NT2/D1 (cell line): ENCODE measurements around the gene AGFG2.

ENCODE experiments used
- DNase-seq: peaks from one replicate; pipeline ENCODE4 v3.0.0-alpha.2; 2011; ENCODE audit warnings: low read depth, low spot score
- H3K27me3 ChIP-seq: 2 replicates; pipeline ENCODE4 v1.6.0; 2011; ENCODE audit warnings: mild to moderate bottlenecking; ENCODE audit not compliant: insufficient read length, insufficient read depth
- H3K36me3 ChIP-seq: 2 replicates; pipeline ENCODE4 v1.6.1; 2011; ENCODE audit warnings: mild to moderate bottlenecking, low read length, mixed read lengths; ENCODE audit not compliant: insufficient read depth, insufficient read length
- H3K4me1 ChIP-seq: 2 replicates; pipeline ENCODE4 v1.5.1; 2011; ENCODE audit not compliant: insufficient read depth, insufficient read length
- H3K4me3 ChIP-seq: 2 replicates; pipeline ENCODE4 v1.5.1; 2011; ENCODE audit warnings: low read depth; ENCODE audit not compliant: insufficient read length
- H3K9ac ChIP-seq: 2 replicates; pipeline ENCODE4 v1.6.0; 2011; ENCODE audit warnings: low read depth; ENCODE audit not compliant: insufficient read length
- H3K9me3 ChIP-seq: 2 replicates; pipeline ENCODE4 v1.5.1; 2011; ENCODE audit warnings: mild to moderate bottlenecking, low read length; ENCODE audit not compliant: insufficient read depth
- SUZ12 ChIP-seq: IDR thresholded peaks from 2 replicates; pipeline ENCODE4 v1.6.1; 2011; ENCODE audit not compliant: insufficient read length, insufficient read depth; ENCODE audit errors: extremely low read depth
- YY1 ChIP-seq: IDR thresholded peaks from 2 replicates; pipeline ENCODE4 v1.6.1; 2011; ENCODE audit not compliant: insufficient read length, insufficient read depth
- ZNF274 ChIP-seq: IDR thresholded peaks from 2 replicates; pipeline ENCODE4 v1.6.1; 2011; ENCODE audit warnings: mild to moderate bottlenecking, low read depth, low read length

Gene AGFG2

DNA sequence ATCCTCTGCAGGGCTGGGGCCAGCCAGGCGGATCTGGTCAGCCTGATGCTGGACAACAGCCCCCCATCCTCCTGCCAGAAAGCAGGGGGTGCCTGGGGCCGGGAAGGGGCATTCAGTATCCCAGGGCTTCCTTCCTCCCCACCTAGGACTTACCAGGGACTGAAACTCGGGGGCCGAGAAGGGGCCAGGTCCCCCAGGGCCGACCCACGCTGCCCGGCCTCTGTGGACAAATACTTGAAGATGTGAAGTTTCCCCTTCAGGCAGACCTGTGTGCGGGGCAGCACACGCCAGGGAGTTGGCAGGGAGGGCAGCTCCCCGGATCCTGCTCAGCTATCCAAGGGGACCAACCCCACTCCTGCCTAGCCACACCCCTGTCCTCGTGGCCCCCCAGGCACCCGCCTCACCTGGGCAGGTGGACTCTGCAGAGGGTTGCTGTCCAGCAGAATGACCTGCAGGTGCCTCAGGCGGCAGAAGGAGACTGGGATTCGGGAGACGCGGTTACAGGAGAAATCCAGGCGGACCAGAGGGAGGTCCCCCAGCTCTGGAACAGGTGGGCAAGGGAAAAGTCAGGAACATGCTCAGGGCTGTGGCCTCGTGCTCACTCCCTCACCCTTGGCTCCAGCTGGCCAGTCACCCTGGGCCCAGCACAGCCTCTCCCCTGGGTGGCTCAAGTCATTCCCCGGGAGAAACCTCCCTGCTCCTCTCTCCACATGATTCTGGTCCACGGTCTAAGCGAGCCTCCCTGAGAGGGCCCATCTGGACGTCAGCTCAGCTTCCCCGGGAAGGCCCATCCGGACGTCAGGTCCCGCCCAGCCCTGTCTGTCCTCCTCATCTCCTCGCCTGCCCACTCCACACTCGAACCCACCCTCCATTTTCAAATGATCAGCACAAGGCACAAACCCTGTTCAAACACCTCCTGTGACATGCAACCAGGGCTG lies 39.5 kb downstream of the AGFG2 start:
- no peaks in the 10 kb centered on the region for H3K9me3 ChIP-seq
- H3K9ac ChIP-seq: no peak overlapping the region
- no peaks in the 10 kb centered on the region for H3K27me3 ChIP-seq
- TF ChIP-seq SUZ12: no peak
- TF ChIP-seq YY1: no peak
- TF ChIP-seq ZNF274: no peak
- peaks cover 9% of the 10 kb centered on the region for H3K4me1 ChIP-seq
- H3K4me3 ChIP-seq: no peak overlapping the region
- peaks cover 85% of the 10 kb centered on the region for H3K36me3 ChIP-seq
- no peak for DNase-seq

DNA sequence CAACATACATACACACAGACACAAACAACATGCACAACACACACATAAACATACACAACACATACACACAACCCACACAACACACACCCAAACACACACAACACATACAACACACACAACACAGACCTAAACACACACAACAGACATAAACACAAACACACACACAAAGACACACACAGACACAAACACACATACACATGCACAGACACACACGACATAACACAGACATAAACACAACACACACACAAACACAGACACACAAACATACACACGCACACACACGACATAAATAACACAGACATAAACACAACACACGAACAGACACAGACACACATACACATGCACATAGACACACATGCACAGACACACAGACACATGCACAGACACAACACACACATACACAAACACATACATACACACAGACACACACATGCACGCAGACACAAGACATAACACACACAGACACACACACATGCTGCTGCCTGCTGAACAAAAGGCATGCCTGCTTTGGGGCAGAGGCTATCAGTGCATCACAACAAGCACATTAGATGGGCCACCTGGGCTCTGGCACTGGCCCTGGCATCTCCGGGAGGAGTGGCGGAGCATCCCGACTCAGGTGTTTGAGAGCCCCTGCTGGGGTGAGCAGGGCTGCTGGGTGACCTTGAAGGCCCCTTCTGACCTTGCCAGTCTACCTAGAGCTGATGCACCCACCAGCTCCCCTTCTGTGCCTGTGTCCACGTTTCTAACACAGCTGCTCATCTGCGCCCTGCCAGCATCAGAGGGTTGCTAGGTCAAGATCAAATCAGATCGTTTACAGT lies 41.7 kb downstream of the AGFG2 start:
- peaks cover 66% of the 10 kb centered on the region for H3K36me3 ChIP-seq
- H3K4me1 ChIP-seq: peaks cover 15% of the 10 kb centered on the region
- no peak overlapping the region for H3K9ac ChIP-seq

DNA sequence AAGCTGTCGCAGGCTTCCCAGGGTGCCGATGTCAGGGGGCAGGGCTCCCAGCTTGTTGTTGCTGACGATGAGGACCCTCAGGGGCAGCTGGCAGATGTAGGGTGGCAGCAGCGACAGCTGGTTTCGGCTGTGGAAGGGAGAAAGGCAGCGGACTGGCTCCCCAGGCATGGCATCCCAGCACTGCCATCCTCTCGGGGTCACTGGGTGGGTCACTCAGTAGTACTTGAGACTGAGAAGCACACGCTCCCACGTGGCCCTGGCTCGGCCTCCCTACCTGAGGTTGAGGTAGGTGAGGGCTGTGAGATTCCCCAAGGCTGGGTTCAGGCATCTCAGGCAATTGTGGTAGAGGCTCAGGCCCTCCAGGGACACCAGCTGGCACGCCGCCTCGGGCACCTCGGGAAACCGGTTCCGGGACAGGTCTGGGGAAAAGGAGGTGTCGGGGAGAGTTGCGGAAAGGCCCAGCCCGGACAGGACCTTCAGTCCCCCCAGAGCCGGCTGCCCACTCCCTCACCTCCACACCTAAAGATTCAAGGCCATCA lies 43.1 kb downstream of the AGFG2 start:
- H3K4me1 ChIP-seq: peaks cover 15% of the 10 kb centered on the region
- H3K4me3 ChIP-seq: no peak overlapping the region
- H3K36me3 ChIP-seq: peaks cover 54% of the 10 kb centered on the region
- H3K9ac ChIP-seq: no peak overlapping the region
- H3K9me3 ChIP-seq: no peaks in the 10 kb centered on the region
- DNase-seq: no peak
- TF ChIP-seq YY1 (no peak), ZNF274 (no peak), SUZ12 (no peak)
- no peaks in the 10 kb centered on the region for H3K27me3 ChIP-seq

More for the DNA sequence above, 41.7 kb downstream of the AGFG2 start:
- H3K27me3 ChIP-seq: no peaks in the 10 kb centered on the region
- no peaks in the 10 kb centered on the region for H3K9me3 ChIP-seq
- no peak for DNase-seq
- TF ChIP-seq ZNF274: no peak
- no peak for TF ChIP-seq YY1
- no peak for TF ChIP-seq SUZ12
- H3K4me3 ChIP-seq: no peak overlapping the region

DNA sequence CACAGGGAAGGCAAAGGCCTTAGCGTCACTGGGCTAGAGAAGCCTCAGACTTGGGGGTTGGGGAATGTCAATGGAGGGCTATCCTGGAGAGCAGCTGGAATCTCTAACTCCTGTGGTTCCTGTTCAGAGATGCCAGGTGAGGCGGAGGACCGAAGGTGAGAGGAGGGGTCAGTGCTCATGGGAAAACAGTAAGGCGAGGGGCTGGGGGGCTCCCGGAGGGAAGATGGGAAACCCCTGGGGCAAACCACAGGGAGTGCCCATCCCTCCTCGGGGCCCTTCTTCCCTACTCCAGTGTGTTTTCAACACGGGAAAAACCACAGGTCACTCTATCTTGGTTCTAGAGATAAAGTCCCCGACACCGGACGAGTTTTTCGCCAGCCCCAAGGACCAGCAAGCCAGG lies 43.6 kb downstream of the AGFG2 start:
- Histone ChIP-seq H3K4me1 (peaks cover 15% of the 10 kb centered on the region), H3K9me3 (no peaks in the 10 kb centered on the region), H3K27me3 (no peaks in the 10 kb centered on the region), H3K9ac (peak overlapping the region; percentile 50), H3K36me3 (peaks cover 49% of the 10 kb centered on the region), H3K4me3 (no peak overlapping the region)
- TF ChIP-seq SUZ12 (no peak), ZNF274 (no peak), YY1 (no peak)
- DNase-seq: no peak

DNA sequence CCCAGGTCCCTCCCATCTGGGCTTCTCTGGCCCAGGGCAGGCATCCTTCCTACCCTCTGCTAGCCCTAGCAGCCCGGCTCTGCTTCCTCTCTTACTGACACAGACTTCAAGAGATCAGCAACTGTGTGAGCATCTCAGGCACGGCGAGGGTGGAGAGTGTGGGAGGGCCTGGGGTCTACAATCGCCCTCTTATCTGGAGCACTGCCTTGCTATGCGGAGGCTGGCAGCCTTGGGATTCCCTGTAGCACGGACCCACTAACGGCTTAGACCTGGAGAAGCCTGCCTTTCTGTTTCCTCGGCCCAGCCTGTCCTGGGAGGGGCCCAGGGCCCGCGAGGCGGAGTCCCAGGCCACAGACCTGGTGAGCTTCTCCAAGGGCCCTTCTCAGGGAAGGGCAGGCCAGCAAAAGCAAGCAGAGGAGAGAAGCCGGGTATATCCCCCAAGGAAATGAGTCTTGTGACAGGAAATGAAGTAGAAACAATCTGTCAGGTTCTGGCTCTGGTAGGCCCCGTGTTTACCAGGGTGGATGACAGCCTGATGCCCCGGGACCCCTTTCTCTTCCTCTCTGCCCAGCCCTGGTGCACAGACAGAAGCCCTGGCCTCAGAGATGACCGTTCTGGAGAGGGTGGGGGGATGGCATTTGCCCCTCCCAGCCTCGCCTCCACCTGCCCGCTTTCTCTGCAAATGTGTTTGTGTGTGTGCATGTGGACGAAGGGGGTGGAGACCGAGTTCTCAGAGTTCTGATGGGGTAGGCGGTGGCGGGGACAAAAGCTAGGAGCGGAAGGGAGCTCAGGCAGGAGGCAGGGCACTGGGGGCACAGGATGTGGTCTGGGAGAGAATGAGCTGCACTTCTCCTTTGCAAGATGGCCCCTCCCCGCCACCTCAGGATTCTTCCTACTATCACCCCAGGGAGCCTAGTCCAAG lies 44.4 kb downstream of the AGFG2 start:
- peak overlapping the region; percentile 74 for H3K9ac ChIP-seq
- peaks cover 42% of the 10 kb centered on the region for H3K36me3 ChIP-seq
- no peak for TF ChIP-seq ZNF274
- TF ChIP-seq YY1: no peak
- no peak for TF ChIP-seq SUZ12
- no peaks in the 10 kb centered on the region for H3K9me3 ChIP-seq
- no peaks in the 10 kb centered on the region for H3K27me3 ChIP-seq
- DNase-seq: no peak
- no peak overlapping the region for H3K4me3 ChIP-seq
- peaks cover 18% of the 10 kb centered on the region for H3K4me1 ChIP-seq

DNA sequence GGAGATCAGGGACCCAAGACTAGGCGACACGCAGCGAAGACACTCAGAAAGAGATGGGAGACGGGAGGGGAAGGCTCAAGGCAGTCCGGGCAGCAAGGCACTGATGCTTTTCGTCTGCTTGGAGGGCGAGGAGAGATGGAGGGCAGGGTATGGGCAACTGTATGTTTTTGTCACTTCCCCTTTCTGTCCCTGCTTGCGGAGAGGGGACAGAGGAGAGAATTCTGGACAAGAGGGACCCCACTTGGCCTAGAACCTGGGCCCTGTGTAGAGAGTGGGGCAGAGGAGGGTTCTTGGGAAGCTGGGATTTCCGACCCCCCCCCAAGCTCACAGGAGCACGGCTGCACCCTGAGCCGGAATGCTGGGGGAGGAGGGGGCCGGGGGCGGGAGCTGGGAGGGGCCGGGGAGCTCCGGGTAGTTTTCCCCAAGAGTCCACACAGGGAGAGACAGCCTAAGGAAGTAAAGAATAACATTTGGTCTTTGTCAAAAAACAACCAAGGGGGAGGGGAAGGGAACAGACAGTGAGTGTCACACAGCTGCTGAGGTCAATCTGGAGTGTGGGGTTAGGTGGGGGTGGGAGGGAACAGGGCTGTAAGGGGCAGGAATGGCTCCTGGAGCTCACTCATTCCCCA lies 45.2 kb downstream of the AGFG2 start:
- peaks cover 18% of the 10 kb centered on the region for H3K4me1 ChIP-seq
- H3K9ac ChIP-seq: peak overlapping the region; percentile 93
- H3K4me3 ChIP-seq: peak overlapping the region; percentile 86
- H3K9me3 ChIP-seq: no peaks in the 10 kb centered on the region
- H3K27me3 ChIP-seq: no peaks in the 10 kb centered on the region
- peaks cover 34% of the 10 kb centered on the region for H3K36me3 ChIP-seq
- no peak for DNase-seq
- TF ChIP-seq YY1: no peak
- TF ChIP-seq SUZ12: no peak
- TF ChIP-seq ZNF274: no peak
